GM18499 (cell line): ENCODE results near the gene PSD2.
A peak's percentile ranks its signal among the peaks of the same experiment; 100 is the strongest.

Experiments used
- ATAC-seq: cut with Tn5 transposase; IDR thresholded peaks from one replicate; pipeline ENCODE4 v1.9.1; 2021; ENCODE audit warnings: moderate number of reproducible peaks; ENCODE audit not compliant: insufficient read depth, unreplicated experiment

PSD2 gene

GRCh38 chr5:139850423-139851016 lies 54.9 kb downstream of the PSD2 start:
- ATAC-seq, result no peak

- ATAC-seq, result no peak
These were observed 56.0 kb downstream of the PSD2 start for GRCh38 chr5:139851558-139851957.

GRCh38 chr5:139852696-139853095 lies 57.1 kb downstream of the PSD2 start:
- ATAC-seq, result no peak

GRCh38 chr5:139854029-139854605 lies 58.5 kb downstream of the PSD2 start:
- no peak for ATAC-seq

- no peak for ATAC-seq
These were observed 59.3 kb downstream of the PSD2 start for GRCh38 chr5:139854953-139855352.

- no peak for ATAC-seq
These were observed 59.8 kb downstream of the PSD2 start for GRCh38 chr5:139855451-139855850.

- ATAC-seq, result no peak
These were observed 60.4 kb downstream of the PSD2 start for GRCh38 chr5:139855946-139856540.

- no peak for ATAC-seq
These were observed 61.1 kb downstream of the PSD2 start for GRCh38 chr5:139856714-139857113.

- no peak for ATAC-seq
These were observed 63.4 kb downstream of the PSD2 start for GRCh38 chr5:139859013-139859412.

- ATAC-seq, result no peak
These were observed 65.6 kb downstream of the PSD2 start for GRCh38 chr5:139861021-139861888.

- no peak for ATAC-seq
These were observed 66.2 kb downstream of the PSD2 start for GRCh38 chr5:139861889-139862207.

- ATAC-seq, result peak; percentile 50
These were observed 66.7 kb downstream of the PSD2 start for GRCh38 chr5:139862313-139862712.

- ATAC-seq, result no peak
These were observed 67.2 kb downstream of the PSD2 start for GRCh38 chr5:139862803-139863202.

GRCh38 chr5:139863361-139863760 lies 67.8 kb downstream of the PSD2 start:
- no peak for ATAC-seq

- ATAC-seq, result no peak
These were observed 68.4 kb downstream of the PSD2 start for GRCh38 chr5:139863855-139864558.

GRCh38 chr5:139864716-139865483 lies 69.3 kb downstream of the PSD2 start:
- ATAC-seq, result no peak

- ATAC-seq, result no peak
These were observed 71.5 kb downstream of the PSD2 start for GRCh38 chr5:139867109-139867508.

- no peak for ATAC-seq
These were observed 72.0 kb downstream of the PSD2 start for GRCh38 chr5:139867581-139867980.

- no peak for ATAC-seq
These were observed 73.6 kb downstream of the PSD2 start for GRCh38 chr5:139869042-139869790.
